GM18526 (cell line): ENCODE measurements around the gene ADAMTS17.

Source experiments
- POLR2A ChIP-seq: IDR thresholded peaks from 3 replicates; pipeline ENCODE4 v1.6.1; 2011; ENCODE audit not compliant: insufficient read length; ENCODE audit errors: extremely low read depth

Gene ADAMTS17

GRCh38 chr15:100183921-100184495 is 157.8 kb downstream of the ADAMTS17 start:
- no peak for TF ChIP-seq POLR2A

DNA sequence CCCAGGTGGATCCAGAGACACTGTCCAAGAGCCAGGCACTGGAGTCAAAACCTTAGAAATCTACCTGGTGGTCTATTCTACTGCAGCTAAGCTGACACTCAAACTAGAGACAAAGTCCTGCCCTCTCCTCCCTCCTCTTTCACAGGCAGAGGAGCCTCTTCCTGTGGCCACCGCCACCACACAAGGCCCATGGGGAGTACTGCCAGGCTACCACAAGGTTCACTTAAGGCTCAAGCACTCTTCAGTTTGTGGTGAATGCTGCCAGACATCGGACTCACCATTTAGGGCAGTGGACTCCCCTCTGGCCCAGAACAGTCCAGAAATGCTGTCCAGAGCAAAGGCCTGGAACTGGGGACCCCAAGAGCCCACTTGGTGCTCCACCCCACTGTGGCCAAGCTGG is 160.9 kb downstream of the ADAMTS17 start:
- TF ChIP-seq POLR2A: no peak

DNA sequence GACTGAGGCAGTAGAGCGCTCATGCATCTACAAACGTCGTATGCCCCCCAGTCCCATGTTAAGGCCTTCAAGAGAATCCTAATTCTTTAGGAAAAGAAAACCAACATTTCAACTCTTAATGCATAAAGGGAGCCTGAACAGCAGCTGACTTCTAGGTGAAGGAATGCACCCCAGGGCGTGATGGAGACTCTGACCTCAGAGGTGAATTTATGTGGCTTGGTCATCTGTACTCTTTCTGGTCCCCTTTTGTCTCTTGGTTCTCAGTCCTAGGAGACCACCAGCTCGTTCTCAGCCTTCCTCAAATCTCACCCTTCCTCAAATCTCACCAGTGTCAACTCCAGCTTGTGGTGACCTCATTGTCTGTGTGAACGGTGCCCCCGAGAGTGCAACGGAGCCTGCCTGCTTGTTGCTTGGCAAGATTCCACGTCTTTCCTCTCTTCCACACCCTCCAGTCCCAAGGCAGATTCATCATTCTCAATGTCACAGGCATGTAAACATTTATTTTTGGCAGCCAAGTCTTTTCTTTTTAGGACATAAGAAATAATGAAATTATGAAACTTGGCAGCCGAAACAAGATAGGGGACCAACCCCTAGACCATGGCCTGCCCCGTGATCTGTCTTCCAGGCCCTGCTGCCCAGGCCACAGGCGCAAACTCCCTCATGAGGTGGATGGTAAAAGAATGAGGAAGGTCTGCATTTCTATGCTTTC is 166.2 kb downstream of the ADAMTS17 start:
- no peak for TF ChIP-seq POLR2A

GRCh38 chr15:100174904-100175275 is 166.9 kb downstream of the ADAMTS17 start:
- no peak for TF ChIP-seq POLR2A

GRCh38 chr15:100174159-100174903 is 167.4 kb downstream of the ADAMTS17 start:
- no peak for TF ChIP-seq POLR2A

- no peak for TF ChIP-seq POLR2A
Observed at GRCh38 chr15:100172356-100173024, 169.3 kb downstream of the ADAMTS17 start.

- TF ChIP-seq POLR2A: no peak
Observed at GRCh38 chr15:100171411-100171810, 170.4 kb downstream of the ADAMTS17 start.

- TF ChIP-seq POLR2A: no peak
Observed at GRCh38 chr15:100170291-100171210, 171.2 kb downstream of the ADAMTS17 start.

- no peak for TF ChIP-seq POLR2A
Observed at GRCh38 chr15:100169615-100170290, 172.0 kb downstream of the ADAMTS17 start.

DNA sequence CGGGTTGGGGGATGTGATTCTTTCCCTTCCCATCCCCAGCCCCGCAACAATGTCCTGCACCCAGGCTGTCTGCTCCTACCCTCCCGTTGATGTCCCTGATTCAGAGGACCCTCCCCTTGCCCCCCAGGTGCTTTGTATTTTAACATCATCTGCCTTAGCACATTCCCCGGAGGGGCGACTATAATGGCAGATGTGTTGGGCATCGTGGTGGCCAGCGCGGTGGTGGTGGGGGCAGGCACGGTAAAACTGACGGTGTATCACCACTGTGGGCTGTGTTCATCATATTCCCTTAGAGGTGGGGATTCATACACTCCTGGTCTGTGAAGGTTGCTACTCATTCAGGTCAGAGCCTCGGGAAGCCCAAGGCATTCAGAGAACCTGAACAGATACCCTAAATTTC is 173.0 kb downstream of the ADAMTS17 start:
- TF ChIP-seq POLR2A: no peak

DNA sequence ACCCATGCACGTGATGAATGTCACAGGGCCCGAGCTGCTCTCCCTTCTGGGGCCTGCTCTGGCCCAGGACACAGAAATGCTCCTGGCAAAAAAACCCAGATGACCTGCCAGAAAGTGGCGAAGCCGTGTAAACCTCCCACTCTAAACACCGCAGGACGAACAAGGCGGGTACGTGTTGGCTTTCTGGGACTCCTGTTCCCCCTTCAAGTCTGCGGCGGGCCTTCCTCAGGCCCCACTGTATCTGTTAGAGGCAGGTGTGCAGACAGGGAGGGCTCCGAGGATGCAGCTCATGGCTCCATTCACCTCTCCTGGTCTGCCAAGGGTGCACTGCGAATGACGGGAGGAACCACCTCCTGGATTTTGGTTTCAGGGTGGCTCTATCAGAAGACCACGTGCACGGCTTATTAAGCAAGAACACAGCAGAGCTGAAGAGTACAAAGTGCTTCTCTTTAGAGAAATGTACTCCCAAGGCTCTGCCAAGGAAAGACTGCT is 173.8 kb downstream of the ADAMTS17 start:
- TF ChIP-seq POLR2A: no peak

DNA sequence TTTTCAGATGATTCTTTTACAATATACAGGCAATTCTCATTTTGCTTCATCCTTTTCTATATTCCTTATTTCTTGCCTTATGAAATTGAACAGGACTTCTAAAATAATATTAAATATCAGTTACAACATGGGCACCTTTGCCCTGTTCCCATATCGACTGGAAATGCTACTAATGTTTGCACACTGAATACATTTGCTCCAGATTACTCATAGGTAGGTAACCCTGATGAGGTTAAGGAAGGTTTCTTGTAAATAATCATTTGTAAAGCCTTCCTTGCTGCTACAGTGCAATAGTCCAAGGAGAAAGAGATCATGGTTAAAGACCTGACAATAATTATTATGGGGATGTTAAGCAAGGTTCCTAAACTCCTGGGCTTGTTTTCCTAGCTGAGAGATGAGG is 175.5 kb downstream of the ADAMTS17 start:
- TF ChIP-seq POLR2A: no peak

DNA sequence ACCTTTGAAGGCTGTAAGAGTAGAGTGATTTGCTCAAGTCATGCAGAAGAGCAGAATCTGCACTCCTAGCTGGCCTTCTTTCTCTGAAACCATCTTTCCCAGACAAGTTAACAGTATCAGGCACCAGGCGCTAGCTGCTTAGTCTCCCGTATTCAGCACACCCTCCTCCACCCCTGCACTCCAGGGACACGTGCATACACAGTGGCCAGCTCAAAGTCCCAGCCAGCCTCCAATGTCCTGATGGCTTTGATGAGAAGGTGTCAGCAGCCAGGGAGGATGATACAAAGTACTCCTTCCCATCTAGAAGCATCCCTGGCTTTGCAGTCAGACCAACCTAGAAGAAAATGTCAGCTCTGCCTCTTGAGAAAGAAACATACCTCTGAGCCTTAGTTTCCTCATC is 177.8 kb downstream of the ADAMTS17 start:
- TF ChIP-seq POLR2A: no peak

GRCh38 chr15:100160953-100161352 is 180.8 kb downstream of the ADAMTS17 start:
- no peak for TF ChIP-seq POLR2A
